ENCODE results near the gene NPEPL1.

NPEPL1 gene

DNA sequence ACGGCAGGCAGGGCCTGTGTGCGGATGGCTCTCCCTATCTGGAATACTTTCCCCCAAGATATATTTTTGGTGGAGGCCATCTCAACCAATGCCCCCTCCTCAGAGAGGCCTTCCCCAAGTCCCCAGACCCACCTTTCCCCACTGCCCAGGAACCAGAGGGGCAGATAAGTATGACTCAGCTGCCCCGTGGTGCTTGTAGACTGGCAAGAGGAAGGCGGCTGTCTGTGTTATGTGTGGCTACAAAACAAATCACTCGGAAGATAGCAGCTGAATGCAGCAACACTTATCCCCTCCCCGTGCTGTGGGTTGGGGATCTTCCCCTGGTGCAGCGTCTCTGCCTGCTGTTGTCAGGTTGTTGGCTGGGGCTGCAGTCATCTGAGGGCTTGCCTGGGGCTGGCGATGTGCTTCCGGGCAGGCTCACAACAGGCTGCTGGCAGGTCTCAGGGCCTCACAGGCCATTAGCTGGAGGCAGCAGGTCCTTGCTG lies 7.1 kb downstream of the NPEPL1 start:
- no peak overlapping the region for H3K27ac ChIP-seq

DNA sequence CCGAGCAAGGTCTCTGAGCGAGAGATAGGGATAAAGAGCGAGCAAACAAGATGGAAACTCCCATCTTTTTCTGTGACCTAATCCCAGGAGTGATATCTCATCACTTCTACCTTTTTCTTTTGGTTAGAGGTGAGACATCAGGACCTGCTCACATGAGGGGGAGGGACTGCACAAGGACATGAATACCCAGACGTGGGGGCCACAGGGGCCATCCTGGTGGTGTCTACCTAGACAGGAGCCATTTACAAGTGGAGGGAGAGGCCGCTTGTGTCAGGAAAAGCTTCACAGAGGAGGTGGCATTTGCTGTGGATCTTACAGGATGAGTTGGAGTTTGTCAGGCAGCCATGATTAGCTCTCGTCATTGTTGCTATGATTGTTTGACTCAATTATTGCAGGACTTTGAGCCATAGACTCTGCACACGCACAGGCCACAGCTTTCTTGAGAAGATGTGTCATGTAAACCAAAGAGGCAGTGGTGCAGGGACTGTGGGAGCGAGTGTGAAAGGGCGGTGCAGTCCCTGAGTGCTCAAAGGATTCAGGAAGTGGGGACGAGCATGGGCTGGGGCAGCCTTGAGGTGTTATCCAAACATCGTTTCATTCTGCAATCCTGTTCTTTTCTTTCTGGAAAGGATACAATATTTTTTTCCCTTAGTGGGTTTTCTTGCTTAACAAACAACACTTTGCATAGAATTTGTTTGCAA lies 7.7 kb downstream of the NPEPL1 start:
- TF ChIP-seq, protein P1, sequence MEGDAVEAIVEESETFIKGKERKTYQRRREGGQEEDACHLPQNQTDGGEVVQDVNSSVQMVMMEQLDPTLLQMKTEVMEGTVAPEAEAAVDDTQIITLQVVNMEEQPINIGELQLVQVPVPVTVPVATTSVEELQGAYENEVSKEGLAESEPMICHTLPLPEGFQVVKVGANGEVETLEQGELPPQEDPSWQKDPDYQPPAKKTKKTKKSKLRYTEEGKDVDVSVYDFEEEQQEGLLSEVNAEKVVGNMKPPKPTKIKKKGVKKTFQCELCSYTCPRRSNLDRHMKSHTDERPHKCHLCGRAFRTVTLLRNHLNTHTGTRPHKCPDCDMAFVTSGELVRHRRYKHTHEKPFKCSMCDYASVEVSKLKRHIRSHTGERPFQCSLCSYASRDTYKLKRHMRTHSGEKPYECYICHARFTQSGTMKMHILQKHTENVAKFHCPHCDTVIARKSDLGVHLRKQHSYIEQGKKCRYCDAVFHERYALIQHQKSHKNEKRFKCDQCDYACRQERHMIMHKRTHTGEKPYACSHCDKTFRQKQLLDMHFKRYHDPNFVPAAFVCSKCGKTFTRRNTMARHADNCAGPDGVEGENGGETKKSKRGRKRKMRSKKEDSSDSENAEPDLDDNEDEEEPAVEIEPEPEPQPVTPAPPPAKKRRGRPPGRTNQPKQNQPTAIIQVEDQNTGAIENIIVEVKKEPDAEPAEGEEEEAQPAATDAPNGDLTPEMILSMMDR (conservative IDR thresholded peaks at IDR 0.05), result no peak
- no peak overlapping the region for H3K27ac ChIP-seq

More for the DNA sequence above, 7.1 kb downstream of the NPEPL1 start:
- TF ChIP-seq, protein P1 (conservative IDR thresholded peaks at IDR 0.05), result no peak

DNA sequence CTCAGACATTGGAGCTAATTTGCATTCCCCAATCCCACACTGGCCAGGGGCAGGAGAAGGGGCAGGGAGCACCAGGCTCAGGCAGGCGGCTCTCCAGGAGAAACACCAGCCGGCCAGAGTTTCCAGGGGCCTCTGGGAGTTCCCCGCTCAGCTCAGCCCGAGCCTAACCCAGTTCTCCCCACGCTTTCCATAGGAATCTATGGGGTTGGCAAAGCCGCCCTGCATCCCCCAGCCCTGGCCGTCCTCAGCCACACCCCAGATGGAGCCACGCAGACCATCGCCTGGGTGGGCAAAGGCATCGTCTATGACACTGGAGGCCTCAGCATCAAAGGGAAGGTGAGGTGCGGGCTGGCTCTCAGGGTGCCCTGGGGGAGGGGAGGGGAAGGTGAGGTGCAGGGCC lies 8.2 kb downstream of the NPEPL1 start:
- TF ChIP-seq, protein P1 (conservative IDR thresholded peaks at IDR 0.05), result no peak
- H3K27ac ChIP-seq, result no peak overlapping the region

DNA sequence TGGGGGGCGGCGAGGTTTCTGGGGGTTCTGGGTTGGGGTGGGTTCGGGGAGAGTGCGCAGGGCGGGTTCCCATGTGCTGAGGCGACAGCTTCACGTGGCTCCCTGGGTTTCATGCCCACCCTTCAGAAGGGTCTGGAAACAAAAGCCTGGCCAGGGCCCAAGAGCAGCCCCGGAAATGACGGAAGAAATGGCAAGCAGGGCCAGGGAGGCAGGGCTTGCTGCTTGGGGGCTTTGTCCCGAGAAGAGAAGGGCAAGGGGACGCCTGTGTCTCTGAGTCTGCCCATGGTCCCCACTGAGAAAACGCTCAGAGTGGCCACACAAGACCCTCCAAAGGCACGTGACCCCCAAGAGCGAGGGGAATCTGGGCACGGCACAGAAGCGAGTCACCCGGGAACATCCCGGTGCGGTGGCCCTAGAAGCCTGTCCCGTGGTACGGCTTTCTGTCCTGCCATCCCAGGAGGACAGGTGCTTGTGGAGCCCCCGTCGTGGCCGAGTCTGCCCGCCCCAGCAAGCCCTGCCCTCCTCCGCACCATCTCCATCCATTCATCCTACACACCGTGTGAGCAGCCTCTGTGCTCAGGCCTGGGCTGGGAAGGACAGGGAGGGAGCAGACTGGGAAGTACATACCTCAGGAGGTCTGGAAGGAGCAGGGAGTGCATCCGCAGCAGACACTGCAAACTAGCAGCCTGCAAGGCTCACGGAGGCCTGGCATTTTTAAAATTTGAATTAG lies 9.0 kb downstream of the NPEPL1 start:
- TF ChIP-seq, protein P1 (conservative IDR thresholded peaks at IDR 0.05), result no peak
- no peak overlapping the region for H3K27ac ChIP-seq

DNA sequence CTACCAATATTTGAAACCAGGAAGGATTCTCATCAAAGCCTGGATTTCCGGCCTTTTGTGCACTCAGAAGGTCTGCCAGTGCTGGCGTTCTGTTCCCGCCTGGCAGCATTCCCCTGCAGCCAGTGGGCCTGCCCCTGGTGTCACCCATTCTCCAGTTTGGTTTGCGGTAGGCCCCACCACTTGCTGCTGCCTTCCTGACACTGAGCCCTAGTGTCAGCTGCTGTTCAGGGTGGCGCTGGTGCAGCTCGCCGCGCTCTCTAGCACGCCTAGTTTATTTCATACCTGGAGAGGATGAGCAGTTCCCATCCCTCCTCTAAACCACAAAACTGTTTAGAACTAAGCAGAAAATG lies 9.5 kb downstream of the NPEPL1 start:
- no peak overlapping the region for H3K27ac ChIP-seq
- TF ChIP-seq, protein P1 (conservative IDR thresholded peaks at IDR 0.05), result no peak

DNA sequence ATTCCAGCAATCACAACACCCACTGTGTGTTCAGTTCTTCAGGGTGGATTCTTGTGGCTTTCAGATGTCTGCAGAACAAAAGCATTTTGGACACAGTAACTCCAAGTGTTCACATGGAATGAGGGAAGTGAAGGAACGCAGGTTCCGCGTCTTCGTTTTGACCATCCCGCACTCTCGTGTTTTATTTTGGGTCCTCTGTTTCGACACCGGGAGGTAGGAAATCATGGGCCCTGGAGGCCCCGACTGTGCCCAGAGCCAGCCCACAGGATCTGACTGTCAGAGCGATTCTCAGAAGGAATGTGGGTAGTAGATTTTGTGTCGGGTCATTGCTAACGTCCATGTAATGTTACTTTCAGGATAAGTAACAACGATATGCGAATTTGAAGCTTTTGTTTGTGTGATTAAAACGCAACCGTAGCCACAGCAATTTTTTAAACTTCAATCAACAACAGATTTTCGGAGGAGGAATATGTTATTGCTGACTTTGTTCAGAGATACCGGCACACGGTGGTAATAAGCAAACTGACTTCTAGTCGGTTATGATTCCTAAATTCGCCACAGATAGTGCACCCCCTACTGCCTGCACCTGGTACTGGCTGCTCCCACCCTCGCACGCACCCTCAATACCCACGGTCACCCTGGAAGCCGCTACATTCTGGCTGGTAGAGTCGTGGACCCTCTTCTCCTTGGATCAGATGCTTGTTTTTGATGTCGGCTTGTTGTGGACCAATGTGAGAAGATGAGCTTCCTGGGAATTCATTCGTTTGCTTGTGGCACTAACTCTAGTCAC lies 10.5 kb downstream of the NPEPL1 start:
- TF ChIP-seq, protein P1 (conservative IDR thresholded peaks at IDR 0.05), result peak; percentile 20; the same call in 1 of the 2 replicates

More for the DNA sequence above, 10.5 kb downstream of the NPEPL1 start:
- no peak overlapping the region for H3K27ac ChIP-seq
